ENCODE results near the gene TRAPPC1. TPM values are rescaled to one million over a fixed set of nuclear protein-coding genes. Genes with fewer than 3 reads are reported as not detected.
"Not testable (repeated sequence)": the region's sequence is repeated elsewhere in the genome, so short reads cannot be mapped to it uniquely, and the experiment has no call there.

TRAPPC1 gene
- total and polyA plus RNA-seq, 2 donors (not counting 3 experiments of a cell fraction or from before 2014, with no cell fraction given) = 146 to 250 TPM

DNA sequence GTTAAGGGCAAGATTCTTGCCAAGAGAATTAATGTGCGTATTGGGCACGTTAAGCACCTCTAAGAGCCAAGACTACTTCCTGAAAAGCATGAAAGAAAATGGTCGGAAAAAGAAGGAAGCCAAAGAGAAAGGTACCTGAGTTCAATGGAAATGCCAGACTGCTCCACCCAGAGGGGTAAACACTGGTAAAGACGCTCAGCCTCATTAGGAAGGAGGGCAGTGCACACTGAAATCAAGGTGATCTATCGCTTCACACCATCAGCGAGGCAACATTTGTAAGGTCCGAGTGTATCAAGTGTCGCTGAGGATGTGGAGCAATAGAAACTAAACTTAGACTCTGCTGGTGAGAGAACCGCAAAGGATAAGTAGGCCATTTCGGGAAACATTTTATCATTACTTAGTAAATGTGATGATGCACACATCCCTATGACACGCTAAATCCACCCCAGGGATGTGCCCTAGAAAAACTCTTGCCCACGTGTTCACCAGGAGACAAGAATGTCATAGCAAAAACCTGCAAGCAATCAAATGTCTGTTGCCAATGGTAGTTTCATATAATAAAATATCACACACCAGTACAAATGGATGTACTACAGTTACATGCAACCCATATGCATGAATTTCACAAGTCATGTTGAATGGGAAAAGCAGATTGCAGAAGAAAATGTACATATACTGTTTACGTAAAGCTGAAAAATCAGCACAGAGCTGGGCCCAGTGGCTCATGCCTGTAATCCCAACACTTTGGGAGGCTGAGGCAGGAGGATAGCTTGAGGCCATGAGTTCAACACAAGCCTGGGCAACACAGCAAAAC is 23.9 kb upstream of the TRAPPC1 start:
- POLR2A ChIA-PET = interaction anchor here (0.6 to 0.7 kb wide), 2 partner anchors 22 to 152 kb away, joined by 3 to 5 read pairs; no protein-coding TSS in a partner anchor
- dilution Hi-C loops (cut with MboI; ENCODE audit: extremely low pct_ligation_motif_present, low sequenced_read_pairs) = no loop called here

DNA sequence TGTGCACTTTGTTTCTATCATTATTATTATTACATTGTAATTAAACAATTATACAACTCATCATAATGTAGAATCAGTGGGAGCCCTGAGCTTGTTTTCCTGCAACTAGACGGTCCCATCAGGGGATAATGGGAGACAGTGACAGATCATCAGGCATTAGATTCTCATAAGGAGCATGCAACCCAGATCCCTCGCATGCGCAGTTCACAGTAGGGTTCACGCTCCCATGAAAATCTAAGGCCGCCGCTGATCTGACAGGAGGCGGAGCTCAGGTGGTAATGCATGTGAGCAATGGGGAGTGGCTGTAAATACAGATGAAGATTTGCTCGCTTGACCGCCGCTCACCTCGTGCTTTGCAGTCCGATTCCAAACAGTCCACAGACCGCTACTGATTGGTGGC is 21.5 kb upstream of the TRAPPC1 start:
- H3K36me3 ChIP-seq (ENCODE audit: control insufficient read depth in 2 of 2, extremely low read depth in 1 of 2, insufficient read depth in 2 of 2, low read length in 2 of 2); POLR2A ChIA-PET; DNase-seq (ENCODE audit: low read depth, low spot score); H3K4me3 ChIP-seq (replicated peaks in 1 of 3; ENCODE audit: insufficient read depth in 1 of 3, low read depth in 1 of 3, low read length in 3 of 3); H3K9me3 ChIP-seq (replicated peaks; ENCODE audit: control insufficient read depth, insufficient read depth, low read length); BruUV-seq (replicated peaks); H4K20me1 ChIP-seq (replicated peaks; ENCODE audit: control insufficient read depth, extremely low read depth, insufficient read depth, low read length); H3K4me1 ChIP-seq (ENCODE audit: control insufficient read depth, extremely low read depth, insufficient read depth, low read length); dilution Hi-C loops (cut with MboI; ENCODE audit: extremely low pct_ligation_motif_present, low sequenced_read_pairs); FAIRE-seq; H3K27ac ChIP-seq (ENCODE audit: insufficient read depth, low read depth, low read length); H3K4me2 ChIP-seq (ENCODE audit: insufficient read depth, low read length); H3K9me1 ChIP-seq (replicated peaks; ENCODE audit: control insufficient read depth, extremely low read depth, insufficient read depth, low read length); intact Hi-C loops (cut with micrococcal nuclease); H3K79me2 ChIP-seq (ENCODE audit: control insufficient read depth, insufficient read depth, low read length); H2AFZ ChIP-seq (ENCODE audit: low read depth, low read length); H3K9ac ChIP-seq (replicated peaks; ENCODE audit: extremely low read depth, insufficient read depth, low read length); H3K27me3 ChIP-seq (ENCODE audit: control insufficient read depth in 2 of 2, insufficient read depth in 2 of 2, low read length in 2 of 2): not testable (repeated sequence)
- CTCF ChIA-PET = interaction anchor here (1.3 to 1.8 kb wide), 2 partner anchors 9 to 20 kb away, joined by 3 to 5 read pairs; no protein-coding TSS in a partner anchor

More for the DNA sequence above, 23.9 kb upstream of the TRAPPC1 start:
- no peak overlapping the region for H3K4me2 ChIP-seq (ENCODE audit: insufficient read depth, low read length)
- FAIRE-seq = no peak
- H3K4me3 ChIP-seq (replicated peaks in 1 of 3; ENCODE audit: insufficient read depth in 1 of 3, low read depth in 1 of 3, low read length in 3 of 3) = no peak overlapping the region
- BruUV-seq (replicated peaks) = no TSS peak
- CTCF ChIA-PET = interaction anchor here (0.7 to 1.7 kb wide), 6 partner anchors 10 to 86 kb away, joined by 3 to 4 read pairs (median 4); no protein-coding TSS in a partner anchor
- H3K36me3 ChIP-seq (ENCODE audit: control insufficient read depth in 2 of 2, extremely low read depth in 1 of 2, insufficient read depth in 2 of 2, low read length in 2 of 2) = no peaks in the 10 kb centered on the region
- H3K9ac ChIP-seq (replicated peaks; ENCODE audit: extremely low read depth, insufficient read depth, low read length) = no peak overlapping the region
- H3K27ac ChIP-seq (ENCODE audit: insufficient read depth, low read depth, low read length) = no peak overlapping the region
- no peaks in the 10 kb centered on the region for H4K20me1 ChIP-seq (replicated peaks; ENCODE audit: control insufficient read depth, extremely low read depth, insufficient read depth, low read length)
- H3K79me2 ChIP-seq (ENCODE audit: control insufficient read depth, insufficient read depth, low read length) = no peaks in the 10 kb centered on the region
- H3K27me3 ChIP-seq (ENCODE audit: control insufficient read depth in 2 of 2, insufficient read depth in 2 of 2, low read length in 2 of 2) = peaks cover 0 to 2% of the 10 kb centered on the region in 2 experiments
- intact Hi-C loops (cut with micrococcal nuclease) = no loop called here
- no peaks in the 10 kb centered on the region for H3K9me3 ChIP-seq (replicated peaks; ENCODE audit: control insufficient read depth, insufficient read depth, low read length)
- TF ChIP-seq MYC (IDR thresholded peaks at IDR 0.05; ENCODE audit: low read depth, low read length) = no peak
- no peak for TF ChIP-seq JUN (IDR thresholded peaks at IDR 0.05; ENCODE audit: borderline replicate concordance, insufficient read depth, insufficient read length, low read depth)
- TF ChIP-seq, protein P1, sequence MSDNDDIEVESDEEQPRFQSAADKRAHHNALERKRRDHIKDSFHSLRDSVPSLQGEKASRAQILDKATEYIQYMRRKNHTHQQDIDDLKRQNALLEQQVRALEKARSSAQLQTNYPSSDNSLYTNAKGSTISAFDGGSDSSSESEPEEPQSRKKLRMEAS (IDR thresholded peaks at IDR 0.05; ENCODE audit: insufficient read depth, insufficient read length) = no peak
- TF ChIP-seq, protein P2, sequence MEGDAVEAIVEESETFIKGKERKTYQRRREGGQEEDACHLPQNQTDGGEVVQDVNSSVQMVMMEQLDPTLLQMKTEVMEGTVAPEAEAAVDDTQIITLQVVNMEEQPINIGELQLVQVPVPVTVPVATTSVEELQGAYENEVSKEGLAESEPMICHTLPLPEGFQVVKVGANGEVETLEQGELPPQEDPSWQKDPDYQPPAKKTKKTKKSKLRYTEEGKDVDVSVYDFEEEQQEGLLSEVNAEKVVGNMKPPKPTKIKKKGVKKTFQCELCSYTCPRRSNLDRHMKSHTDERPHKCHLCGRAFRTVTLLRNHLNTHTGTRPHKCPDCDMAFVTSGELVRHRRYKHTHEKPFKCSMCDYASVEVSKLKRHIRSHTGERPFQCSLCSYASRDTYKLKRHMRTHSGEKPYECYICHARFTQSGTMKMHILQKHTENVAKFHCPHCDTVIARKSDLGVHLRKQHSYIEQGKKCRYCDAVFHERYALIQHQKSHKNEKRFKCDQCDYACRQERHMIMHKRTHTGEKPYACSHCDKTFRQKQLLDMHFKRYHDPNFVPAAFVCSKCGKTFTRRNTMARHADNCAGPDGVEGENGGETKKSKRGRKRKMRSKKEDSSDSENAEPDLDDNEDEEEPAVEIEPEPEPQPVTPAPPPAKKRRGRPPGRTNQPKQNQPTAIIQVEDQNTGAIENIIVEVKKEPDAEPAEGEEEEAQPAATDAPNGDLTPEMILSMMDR (IDR thresholded peaks at IDR 0.05; ENCODE audit: extremely low read depth in 1 of 2, insufficient read depth in 1 of 2, low read depth in 1 of 2, low read length in 2 of 2) = no peak
- no peak for TF ChIP-seq POLR2A (IDR thresholded peaks at IDR 0.05; ENCODE audit: low read depth, low read length)
- TF ChIP-seq GATA2 (IDR thresholded peaks at IDR 0.05; ENCODE audit: insufficient read depth, insufficient read length, low read depth, low read length) = no peak
- TF ChIP-seq EZH2 (IDR thresholded peaks at IDR 0.05; ENCODE audit: borderline replicate concordance, low read depth, low read length, severe bottlenecking) = no peak
- TF ChIP-seq FOS (IDR thresholded peaks at IDR 0.05; ENCODE audit: borderline replicate concordance, insufficient read depth, low read length) = no peak
- TF ChIP-seq POLR2AphosphoS5 (IDR thresholded peaks at IDR 0.05; ENCODE audit: insufficient read depth, low read depth, low read length) = no peak
- H2AFZ ChIP-seq (ENCODE audit: low read depth, low read length) = no peak overlapping the region
- no peak for DNase-seq (ENCODE audit: low read depth, low spot score)
- no peaks in the 10 kb centered on the region for H3K9me1 ChIP-seq (replicated peaks; ENCODE audit: control insufficient read depth, extremely low read depth, insufficient read depth, low read length)
- H3K4me1 ChIP-seq (ENCODE audit: control insufficient read depth, extremely low read depth, insufficient read depth, low read length) = no peaks in the 10 kb centered on the region

All from endothelial cell of umbilical vein (primary cell).